GM18526 (cell line): ENCODE results near the gene CDYL2.

Experiments used
- POLR2A ChIP-seq: IDR thresholded peaks from 3 replicates; pipeline ENCODE4 v1.6.1; 2011; ENCODE audit not compliant: insufficient read length; ENCODE audit errors: extremely low read depth

CDYL2 gene

DNA sequence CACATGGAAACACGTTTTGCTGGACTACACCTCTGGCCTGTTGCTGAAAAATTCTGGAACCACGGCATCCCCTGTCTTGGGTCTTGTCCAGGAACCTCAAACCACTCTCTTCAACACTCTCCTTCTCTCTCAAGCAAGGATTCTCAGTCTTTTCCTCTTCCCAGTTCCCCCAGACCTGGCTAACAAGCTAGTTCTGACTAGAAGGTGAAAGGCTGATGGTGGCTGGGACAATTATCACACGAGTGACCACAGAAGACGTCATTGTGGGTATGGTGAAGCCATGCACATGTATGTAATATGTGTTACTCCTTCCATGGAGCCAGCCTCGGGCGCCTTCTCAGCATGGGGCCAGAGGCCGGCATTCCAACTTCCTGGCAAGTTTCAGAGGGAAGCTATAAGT is 123.0 kb downstream of the CDYL2 start:
- no peak for TF ChIP-seq POLR2A

GRCh38 chr16:80680839-80681238 is 123.6 kb downstream of the CDYL2 start:
- TF ChIP-seq POLR2A = no peak

- no peak for TF ChIP-seq POLR2A
Observed at GRCh38 chr16:80680046-80680445, 124.4 kb downstream of the CDYL2 start.

GRCh38 chr16:80674884-80675283 is 129.5 kb downstream of the CDYL2 start:
- TF ChIP-seq POLR2A = no peak

DNA sequence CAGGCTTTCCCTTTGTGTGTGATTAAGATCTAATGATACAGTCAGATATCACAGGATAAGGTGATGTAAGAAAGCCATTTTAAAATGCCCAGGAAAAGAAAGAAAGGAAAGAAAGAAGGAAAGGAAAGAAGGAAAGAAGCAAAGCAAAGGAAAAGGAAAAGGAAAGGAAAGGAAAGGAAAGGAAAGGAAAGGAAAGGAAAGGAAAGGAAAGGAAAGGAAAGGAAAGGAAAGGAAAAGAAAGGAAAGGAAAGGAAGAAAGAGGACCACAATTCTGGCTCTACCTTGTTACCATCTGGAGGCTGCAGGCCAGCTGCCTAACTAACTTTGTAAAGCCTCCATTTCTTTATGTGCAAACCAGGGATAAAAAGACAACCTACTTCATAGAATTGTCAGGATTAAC is 132.0 kb downstream of the CDYL2 start:
- no peak for TF ChIP-seq POLR2A

DNA sequence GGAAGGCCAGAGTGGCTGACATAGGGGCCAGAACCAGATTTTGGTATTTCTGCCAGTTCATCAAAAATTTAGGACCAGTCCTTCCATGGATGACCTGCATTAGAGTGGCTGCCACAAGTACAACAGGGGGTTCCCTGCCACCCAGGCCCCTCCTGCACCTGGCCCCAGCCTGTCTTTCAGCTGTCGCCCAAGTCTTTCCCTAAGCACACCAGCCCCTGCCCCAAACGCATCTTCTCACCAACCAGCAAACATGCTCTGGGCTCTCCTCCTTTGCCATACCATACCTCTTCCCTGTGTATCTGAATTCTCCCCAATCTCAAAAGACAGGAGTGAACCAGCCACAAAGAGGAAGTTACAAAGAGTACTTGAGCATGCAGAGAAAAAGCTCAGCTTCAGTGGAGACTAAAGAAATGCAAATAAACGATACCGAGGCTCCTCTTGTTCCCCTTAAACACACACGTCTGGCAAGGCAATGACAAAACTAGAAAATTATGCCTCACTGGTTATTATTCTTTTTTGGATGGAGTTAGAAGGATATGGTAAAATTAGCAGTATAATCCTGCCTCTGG is 133.0 kb downstream of the CDYL2 start:
- TF ChIP-seq POLR2A = no peak

GRCh38 chr16:80670170-80670865 is 134.1 kb downstream of the CDYL2 start:
- no peak for TF ChIP-seq POLR2A

DNA sequence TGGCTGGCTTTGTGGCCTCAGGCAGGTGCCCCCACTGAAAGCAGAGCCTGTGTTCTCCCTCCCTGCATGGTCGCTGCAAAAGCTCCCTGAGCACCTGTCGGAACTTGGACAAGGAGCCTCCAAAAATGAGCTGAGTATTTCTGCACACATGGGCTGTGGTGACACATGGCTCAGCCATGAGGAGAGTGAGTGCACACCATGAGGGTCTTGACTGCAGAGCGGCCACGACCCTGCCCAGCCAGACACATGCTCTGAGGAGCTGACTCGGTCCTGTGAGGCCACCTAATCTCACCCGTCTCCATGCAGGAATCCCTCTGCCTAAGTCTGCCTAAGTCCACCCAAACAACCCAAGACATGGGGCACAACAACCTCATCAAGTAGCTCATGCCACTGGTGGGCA is 134.7 kb downstream of the CDYL2 start:
- no peak for TF ChIP-seq POLR2A

GRCh38 chr16:80667925-80668324 is 136.5 kb downstream of the CDYL2 start:
- no peak for TF ChIP-seq POLR2A

GRCh38 chr16:80667251-80667560 is 137.2 kb downstream of the CDYL2 start:
- TF ChIP-seq POLR2A = no peak

- TF ChIP-seq POLR2A = no peak
Observed at GRCh38 chr16:80666378-80667250, 137.8 kb downstream of the CDYL2 start.

DNA sequence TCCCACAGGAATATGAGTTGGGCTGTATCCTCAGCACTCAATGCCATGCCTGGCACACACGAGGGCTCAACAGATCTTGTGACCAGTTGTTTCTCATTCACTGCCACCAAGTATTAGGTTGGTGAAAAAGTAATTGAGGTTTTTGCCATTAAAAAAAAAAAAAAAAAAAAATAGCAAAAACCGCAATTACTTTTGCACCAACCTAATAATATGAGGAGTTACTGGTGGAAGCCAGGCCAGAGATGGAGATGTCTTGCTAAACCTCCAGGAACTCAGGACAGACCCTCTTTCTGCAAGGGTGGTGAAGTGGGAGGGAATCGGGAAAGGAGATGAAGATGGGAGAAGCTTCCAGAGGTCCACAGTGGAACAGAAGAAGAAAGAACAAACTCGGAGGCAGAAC is 139.0 kb downstream of the CDYL2 start:
- TF ChIP-seq POLR2A = no peak

DNA sequence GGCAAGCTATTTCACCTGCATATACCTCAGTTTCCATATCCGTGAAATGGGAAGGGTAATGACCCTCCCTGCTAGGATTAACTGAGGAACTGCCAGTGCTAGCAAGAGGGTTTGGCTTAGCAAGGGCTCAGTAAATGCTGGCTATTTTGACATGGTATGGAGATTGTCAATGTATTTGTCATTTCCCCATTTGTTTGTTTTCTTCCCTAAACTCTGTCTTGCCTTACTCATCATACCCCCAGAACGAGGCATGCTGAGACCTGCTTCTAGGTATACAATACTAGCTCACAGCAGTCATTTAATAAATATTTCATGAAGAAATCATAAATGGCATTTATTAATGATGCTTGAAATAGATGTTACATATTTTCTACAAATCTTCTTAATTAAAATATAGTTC is 139.6 kb downstream of the CDYL2 start:
- TF ChIP-seq POLR2A = no peak

- TF ChIP-seq POLR2A = no peak
Observed at GRCh38 chr16:80664226-80664625, 140.2 kb downstream of the CDYL2 start.

- no peak for TF ChIP-seq POLR2A
Observed at GRCh38 chr16:80663078-80663477, 141.3 kb downstream of the CDYL2 start.

DNA sequence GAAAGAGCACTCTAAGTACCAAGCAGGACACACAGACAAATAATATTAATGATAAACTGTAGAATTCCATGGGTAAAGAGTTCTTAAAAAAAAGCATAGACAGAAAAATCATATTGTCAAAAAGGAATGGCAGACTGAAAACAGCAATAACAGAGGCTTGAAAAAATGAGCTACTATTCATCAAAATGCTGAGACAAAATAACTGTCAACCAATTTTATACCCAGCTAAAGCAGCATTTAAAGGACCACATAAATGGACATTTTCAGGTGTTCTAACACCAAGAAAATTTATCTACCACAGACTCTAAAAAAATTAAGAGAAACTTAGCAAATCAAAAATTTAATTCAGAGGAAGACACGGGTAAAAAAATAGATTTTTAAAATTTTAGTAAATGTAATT is 144.5 kb downstream of the CDYL2 start:
- no peak for TF ChIP-seq POLR2A
